Endothelial cell (in vitro differentiated cells): Measurements from ENCODE around the gene DOCK3. TPM values are rescaled to one million over a fixed set of nuclear protein-coding genes. Genes with fewer than 3 reads are reported as not detected.

Source experiments
- DNase-seq: peaks from one replicate; pipeline ENCODE4 v3.0.0; 2021; ENCODE audit warnings: low spot score
- H3K27ac Mint-ChIP-seq: one replicate; pipeline ENCODE4 v1.8.0; 2021; ENCODE audit warnings: mixed read lengths, inconsistent platforms; ENCODE audit not compliant: unreplicated experiment
- H3K27me3 Mint-ChIP-seq: one replicate; pipeline ENCODE4 v1.8.0; 2021; ENCODE audit warnings: mild to moderate bottlenecking, moderate library complexity, mixed read lengths, inconsistent platforms; ENCODE audit not compliant: unreplicated experiment
- H3K36me3 Mint-ChIP-seq: one replicate; pipeline ENCODE4 v1.8.0; 2021; ENCODE audit warnings: mild to moderate bottlenecking, low read depth, mixed read lengths, inconsistent platforms; ENCODE audit not compliant: unreplicated experiment
- H3K4me1 Mint-ChIP-seq: one replicate; pipeline ENCODE4 v1.8.0; 2021; ENCODE audit warnings: mild to moderate bottlenecking, mixed read lengths, inconsistent platforms; ENCODE audit not compliant: unreplicated experiment
- H3K4me3 Mint-ChIP-seq: one replicate; pipeline ENCODE4 v1.8.0; 2021; ENCODE audit warnings: mild to moderate bottlenecking, mixed read lengths, inconsistent platforms; ENCODE audit not compliant: unreplicated experiment
- H3K9me3 Mint-ChIP-seq: one replicate; pipeline ENCODE4 v1.8.0; 2021; ENCODE audit warnings: mixed read lengths, inconsistent platforms; ENCODE audit not compliant: unreplicated experiment
- total RNA-seq: library from RNA; stranded (reverse); fragmentation: NEBNext Ultra II Directional; extraction: Animal tissue kit (Norgen Biotek cat#: 25700); gene quantifications from one replicate; pipeline ENCODE4 v1.2.1, GENCODE V29; 2021; ENCODE audit not compliant: unreplicated experiment
- TF ChIP-seq, protein P1 (sequence below): fragments of 200-600 bp; sonication (generic); IDR thresholded peaks from one replicate; pipeline ENCODE4 v1.5.0; 2021; ENCODE audit warnings: antibody characterized with exemption; ENCODE audit not compliant: unreplicated experiment

DOCK3 gene
- total RNA-seq, 1 donor from 2014 or later: 1.3 TPM

DNA sequence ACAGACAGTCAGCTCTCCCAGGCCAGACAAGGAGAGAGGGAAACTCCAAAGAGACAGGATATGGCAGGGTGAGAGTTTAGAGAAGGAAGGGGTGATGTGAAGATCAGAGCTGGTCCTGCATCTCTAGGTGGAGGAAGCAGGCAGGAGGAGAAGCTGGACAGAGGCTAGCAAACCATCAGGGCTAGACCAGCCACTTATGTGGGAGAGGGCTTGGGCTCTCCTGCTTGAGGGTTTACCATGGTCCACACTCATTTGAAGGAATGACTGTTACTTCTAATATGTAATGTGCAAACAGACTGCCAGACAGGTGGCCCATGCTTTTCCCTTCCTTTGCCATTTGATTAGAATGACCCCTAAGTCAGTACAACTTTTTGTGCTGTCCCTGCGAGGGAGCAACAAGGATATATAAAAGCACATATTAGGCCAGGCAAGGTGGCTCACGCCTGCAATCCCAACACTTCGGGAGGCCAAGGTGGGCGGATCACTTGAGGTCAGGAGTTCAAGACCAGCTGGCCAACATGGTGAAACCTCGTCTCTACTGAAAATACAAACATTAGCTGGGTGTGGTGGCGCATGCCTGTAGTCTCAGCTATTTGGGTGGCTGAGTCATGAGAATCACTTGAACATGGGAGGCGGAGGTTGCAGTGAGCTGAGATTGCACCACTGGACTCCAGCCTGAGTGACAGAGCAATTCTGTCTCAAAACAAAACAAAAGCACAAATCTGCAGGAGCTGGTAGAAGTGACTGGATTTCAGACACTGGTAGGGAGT lies 669.4 kb downstream of the DOCK3 start:
- H3K9me3 Mint-ChIP-seq: no peaks in the 10 kb centered on the region
- no peak overlapping the region for H3K4me3 Mint-ChIP-seq
- H3K27me3 Mint-ChIP-seq: peaks cover 2% of the 10 kb centered on the region
- no peaks in the 10 kb centered on the region for H3K36me3 Mint-ChIP-seq
- H3K4me1 Mint-ChIP-seq: no peaks in the 10 kb centered on the region
- no peak for DNase-seq
- TF ChIP-seq, protein P1, sequence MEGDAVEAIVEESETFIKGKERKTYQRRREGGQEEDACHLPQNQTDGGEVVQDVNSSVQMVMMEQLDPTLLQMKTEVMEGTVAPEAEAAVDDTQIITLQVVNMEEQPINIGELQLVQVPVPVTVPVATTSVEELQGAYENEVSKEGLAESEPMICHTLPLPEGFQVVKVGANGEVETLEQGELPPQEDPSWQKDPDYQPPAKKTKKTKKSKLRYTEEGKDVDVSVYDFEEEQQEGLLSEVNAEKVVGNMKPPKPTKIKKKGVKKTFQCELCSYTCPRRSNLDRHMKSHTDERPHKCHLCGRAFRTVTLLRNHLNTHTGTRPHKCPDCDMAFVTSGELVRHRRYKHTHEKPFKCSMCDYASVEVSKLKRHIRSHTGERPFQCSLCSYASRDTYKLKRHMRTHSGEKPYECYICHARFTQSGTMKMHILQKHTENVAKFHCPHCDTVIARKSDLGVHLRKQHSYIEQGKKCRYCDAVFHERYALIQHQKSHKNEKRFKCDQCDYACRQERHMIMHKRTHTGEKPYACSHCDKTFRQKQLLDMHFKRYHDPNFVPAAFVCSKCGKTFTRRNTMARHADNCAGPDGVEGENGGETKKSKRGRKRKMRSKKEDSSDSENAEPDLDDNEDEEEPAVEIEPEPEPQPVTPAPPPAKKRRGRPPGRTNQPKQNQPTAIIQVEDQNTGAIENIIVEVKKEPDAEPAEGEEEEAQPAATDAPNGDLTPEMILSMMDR: no peak
- no peak overlapping the region for H3K27ac Mint-ChIP-seq

DNA sequence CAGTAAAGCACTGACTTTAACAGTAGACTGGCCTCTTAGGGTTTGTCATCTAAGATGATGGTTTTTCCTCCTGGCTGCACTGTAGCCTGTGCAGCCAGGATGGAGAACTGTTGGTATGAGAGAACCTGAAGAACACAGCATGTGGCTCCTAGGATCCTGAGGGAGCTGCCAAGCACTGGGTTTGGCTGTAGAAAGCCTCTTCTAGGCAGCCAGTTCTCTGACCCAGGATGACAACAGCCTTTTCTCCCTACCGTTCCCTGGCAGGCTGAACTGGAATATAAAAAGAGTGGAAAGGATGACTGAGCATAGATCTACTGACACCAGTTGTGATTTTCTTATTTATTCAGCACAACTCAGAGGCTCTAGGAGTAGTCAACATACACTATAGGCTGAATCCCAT lies 676.0 kb downstream of the DOCK3 start:
- TF ChIP-seq, protein P1: no peak
- Mint-ChIP-seq H3K27me3 (no peaks in the 10 kb centered on the region), H3K4me1 (no peaks in the 10 kb centered on the region), H3K27ac (no peak overlapping the region), H3K36me3 (no peaks in the 10 kb centered on the region), H3K4me3 (no peak overlapping the region), H3K9me3 (no peaks in the 10 kb centered on the region)
- DNase-seq: no peak

GRCh38 chr3:51353131-51353530 lies 678.4 kb downstream of the DOCK3 start:
- Mint-ChIP-seq H3K27me3 (no peaks in the 10 kb centered on the region), H3K9me3 (no peaks in the 10 kb centered on the region), H3K27ac (no peak overlapping the region), H3K36me3 (no peaks in the 10 kb centered on the region), H3K4me3 (no peak overlapping the region), H3K4me1 (no peaks in the 10 kb centered on the region)
- TF ChIP-seq, protein P1: no peak
- no peak for DNase-seq

DNA sequence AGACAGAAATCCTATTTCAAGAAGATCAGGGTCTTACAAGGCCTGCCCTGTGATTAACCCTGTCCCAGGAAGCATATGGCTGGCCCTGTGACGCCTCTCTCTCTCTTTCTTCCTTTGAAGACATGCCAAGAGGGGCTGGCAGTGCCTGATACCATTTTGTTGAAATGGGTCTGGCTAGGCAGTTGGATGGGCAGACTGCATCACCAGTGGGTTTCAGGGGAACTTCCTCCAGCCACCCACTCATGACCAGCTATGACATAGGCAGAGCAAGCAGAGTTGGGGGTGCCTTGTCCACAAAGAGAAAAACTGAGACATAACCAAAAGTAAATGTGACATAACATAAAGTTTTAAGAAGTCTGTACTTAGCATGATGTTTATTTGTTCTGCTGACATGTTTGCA lies 679.0 kb downstream of the DOCK3 start:
- no peaks in the 10 kb centered on the region for H3K36me3 Mint-ChIP-seq

DNA sequence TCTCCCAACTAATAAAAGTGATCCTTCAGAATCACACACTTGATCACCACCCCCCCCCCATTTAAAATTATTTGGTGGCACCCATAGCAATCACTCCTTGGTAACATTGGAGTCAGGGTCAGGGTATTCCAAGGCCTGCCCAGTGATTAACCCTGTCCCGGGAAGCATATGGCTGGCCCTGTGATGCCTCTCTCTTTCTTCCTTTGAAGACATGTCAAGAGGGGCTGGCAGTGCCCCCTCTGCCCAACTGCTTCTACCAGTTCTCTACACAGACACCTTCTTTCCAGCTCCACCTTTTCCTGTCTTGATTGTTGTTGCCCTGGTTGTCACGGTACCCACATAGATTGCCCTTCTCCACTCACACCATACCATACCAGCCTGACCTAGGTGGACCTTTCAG lies 679.4 kb downstream of the DOCK3 start:
- Mint-ChIP-seq H3K27ac (no peak overlapping the region), H3K9me3 (no peaks in the 10 kb centered on the region), H3K4me1 (no peaks in the 10 kb centered on the region), H3K27me3 (no peaks in the 10 kb centered on the region), H3K4me3 (no peak overlapping the region), H3K36me3 (no peaks in the 10 kb centered on the region)
- no peak for DNase-seq
- TF ChIP-seq, protein P1: no peak

More for the DNA sequence above, 679.0 kb downstream of the DOCK3 start:
- no peaks in the 10 kb centered on the region for H3K27me3 Mint-ChIP-seq
- no peak for DNase-seq
- TF ChIP-seq, protein P1: no peak
- no peaks in the 10 kb centered on the region for H3K4me1 Mint-ChIP-seq
- H3K9me3 Mint-ChIP-seq: no peaks in the 10 kb centered on the region
- no peak overlapping the region for H3K27ac Mint-ChIP-seq
- H3K4me3 Mint-ChIP-seq: no peak overlapping the region
